Astrocyte (in vitro differentiated cells and primary cell): ENCODE results near the gene ZBTB7C.

Experiments
- EZH2 ChIP-seq: IDR thresholded peaks from 2 replicates; pipeline ENCODE4 v1.6.1; 2012; ENCODE audit warnings: mild to moderate bottlenecking, low read length, inconsistent platforms; ENCODE audit not compliant: insufficient read depth
- TF ChIP-seq, protein P1 (sequence below): IDR thresholded peaks from 2 replicates; pipeline ENCODE4 v1.5.1; 2011; ENCODE audit warnings: low read depth, mild to moderate bottlenecking, inconsistent platforms, low read length, moderate library complexity; ENCODE audit not compliant: insufficient read depth

DNA sequence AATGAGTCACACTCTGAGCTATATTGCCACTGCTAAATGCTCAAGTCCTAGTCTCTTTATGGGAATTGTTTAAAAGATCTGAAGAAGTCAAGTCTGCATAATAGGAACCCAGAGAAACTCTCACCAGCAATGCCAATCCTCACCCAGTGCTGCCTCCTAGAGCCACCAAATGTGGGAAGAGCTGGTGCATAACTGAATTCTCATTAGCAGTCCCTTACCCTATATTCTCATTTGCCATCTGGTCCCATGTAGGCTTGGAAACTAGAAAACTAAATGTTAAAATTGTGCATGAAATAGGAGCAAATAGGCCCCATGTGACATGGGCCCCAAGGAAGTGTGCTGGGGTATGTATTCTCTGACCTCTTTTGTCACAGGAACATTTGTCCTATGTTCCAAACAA is 254.4 kb downstream of the ZBTB7C start:
- TF ChIP-seq, protein P1, sequence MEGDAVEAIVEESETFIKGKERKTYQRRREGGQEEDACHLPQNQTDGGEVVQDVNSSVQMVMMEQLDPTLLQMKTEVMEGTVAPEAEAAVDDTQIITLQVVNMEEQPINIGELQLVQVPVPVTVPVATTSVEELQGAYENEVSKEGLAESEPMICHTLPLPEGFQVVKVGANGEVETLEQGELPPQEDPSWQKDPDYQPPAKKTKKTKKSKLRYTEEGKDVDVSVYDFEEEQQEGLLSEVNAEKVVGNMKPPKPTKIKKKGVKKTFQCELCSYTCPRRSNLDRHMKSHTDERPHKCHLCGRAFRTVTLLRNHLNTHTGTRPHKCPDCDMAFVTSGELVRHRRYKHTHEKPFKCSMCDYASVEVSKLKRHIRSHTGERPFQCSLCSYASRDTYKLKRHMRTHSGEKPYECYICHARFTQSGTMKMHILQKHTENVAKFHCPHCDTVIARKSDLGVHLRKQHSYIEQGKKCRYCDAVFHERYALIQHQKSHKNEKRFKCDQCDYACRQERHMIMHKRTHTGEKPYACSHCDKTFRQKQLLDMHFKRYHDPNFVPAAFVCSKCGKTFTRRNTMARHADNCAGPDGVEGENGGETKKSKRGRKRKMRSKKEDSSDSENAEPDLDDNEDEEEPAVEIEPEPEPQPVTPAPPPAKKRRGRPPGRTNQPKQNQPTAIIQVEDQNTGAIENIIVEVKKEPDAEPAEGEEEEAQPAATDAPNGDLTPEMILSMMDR = no peak
- TF ChIP-seq EZH2 = no peak
